Measurements from ENCODE around the gene ADPRM. TPM values are rescaled to one million over a fixed set of nuclear protein-coding genes. Genes with fewer than 3 reads are reported as not detected.

ADPRM gene
- total RNA-seq, 1 experiment from 2014 or later: 5.1 TPM

DNA sequence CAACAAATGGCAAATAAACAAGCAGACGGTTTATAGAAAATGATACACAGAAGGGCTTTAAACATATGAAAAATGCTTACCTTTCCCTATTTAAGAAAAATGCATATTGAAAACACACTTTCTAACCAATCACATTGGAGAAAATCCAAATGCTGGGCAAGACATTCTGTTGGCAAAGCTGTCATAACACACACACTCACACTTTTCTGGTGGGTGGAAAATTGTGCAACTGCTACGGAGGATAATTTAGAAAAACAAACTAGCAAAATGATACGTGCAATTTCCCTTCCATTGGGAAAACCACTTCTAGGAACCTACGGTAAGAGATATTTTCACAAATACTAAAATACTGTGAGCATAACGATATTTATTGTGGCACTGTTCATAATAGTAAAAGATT is 30.5 kb upstream of the ADPRM start:
- no peak for DNase-seq
- Histone ChIP-seq H4K91ac (ENCODE audit: insufficient read length, low read depth, low read length) (no peak overlapping the region), H3K9ac (ENCODE audit: extremely low read depth, insufficient read length, low read length) (no peak overlapping the region), H3K79me1 (ENCODE audit: insufficient read depth, low read depth, low read length, poor library complexity, severe bottlenecking) (no peaks in the 10 kb centered on the region), H3K27me3 (ENCODE audit: insufficient read depth, low read length) (no peaks in the 10 kb centered on the region), H2BK15ac (ENCODE audit: low read depth, low read length) (no peak overlapping the region), H2BK120ac (ENCODE audit: low read depth, low read length, poor library complexity, severe bottlenecking) (no peak overlapping the region), H3K56ac (ENCODE audit: insufficient read length, low read depth, low read length) (no peak overlapping the region), H4K20me1 (ENCODE audit: control insufficient read depth, insufficient read depth, insufficient read length) (no peaks in the 10 kb centered on the region), H3K23me2 (ENCODE audit: insufficient read length, low read depth, low read length, poor library complexity, severe bottlenecking) (no peaks in the 10 kb centered on the region), H3K4me1 (ENCODE audit: insufficient read depth, low read length) (no peaks in the 10 kb centered on the region), H3K4me2 (ENCODE audit: insufficient read depth, insufficient read length, low read length) (no peak overlapping the region), H4K5ac (ENCODE audit: insufficient read length, low read depth, low read length) (no peak overlapping the region), H2BK5ac (ENCODE audit: insufficient read length, low read length) (no peak overlapping the region), H2AFZ (ENCODE audit: low read length) (no peak overlapping the region), H3K18ac (ENCODE audit: insufficient read length, low read depth, low read length) (no peak overlapping the region), H3K14ac (ENCODE audit: insufficient read depth, low read length) (no peak overlapping the region), H3K23ac (ENCODE audit: insufficient read length, low read depth, low read length) (no peak overlapping the region), H3K27ac (ENCODE audit: insufficient read length, low read depth, low read length) (no peak overlapping the region), H2BK12ac (ENCODE audit: insufficient read length, low read depth, low read length) (no peak overlapping the region), H2AK5ac (ENCODE audit: insufficient read length, low read length) (no peak overlapping the region), H3K4ac (ENCODE audit: low read depth, low read length) (no peak overlapping the region), H3T11ph (ENCODE audit: low read length) (no peak overlapping the region), H4K8ac (replicated peaks; ENCODE audit: insufficient read length, low read depth, low read length) (no peak overlapping the region), H3K79me2 (ENCODE audit: insufficient read depth, low read length) (no peaks in the 10 kb centered on the region), H2BK20ac (ENCODE audit: low read depth, low read length, poor library complexity, severe bottlenecking) (no peak overlapping the region), H3K9me3 (ENCODE audit: control insufficient read depth, low read depth, low read length) (no peaks in the 10 kb centered on the region)
- Mint-ChIP-seq H3K27ac (no peak overlapping the region; a peak in 1 of 7 replicates), H3K4me3 (no peak overlapping the region), H3K36me3 (ENCODE audit: insufficient read depth in 1 of 3, low read depth in 3 of 3) (no peaks in the 10 kb centered on the region; a peak in 1 of 7 replicates), H3K4me1 (no peaks in the 10 kb centered on the region), H3K9me3 (no peaks in the 10 kb centered on the region), H3K27me3 (ENCODE audit: low read depth) (no peaks in the 10 kb centered on the region)
- WGBS (ENCODE audit: extremely low coverage, insufficient read length, low lambda C conversion rate): no CpG with 5 or more reads among the region's 5 CpGs
- TF ChIP-seq, protein P1, sequence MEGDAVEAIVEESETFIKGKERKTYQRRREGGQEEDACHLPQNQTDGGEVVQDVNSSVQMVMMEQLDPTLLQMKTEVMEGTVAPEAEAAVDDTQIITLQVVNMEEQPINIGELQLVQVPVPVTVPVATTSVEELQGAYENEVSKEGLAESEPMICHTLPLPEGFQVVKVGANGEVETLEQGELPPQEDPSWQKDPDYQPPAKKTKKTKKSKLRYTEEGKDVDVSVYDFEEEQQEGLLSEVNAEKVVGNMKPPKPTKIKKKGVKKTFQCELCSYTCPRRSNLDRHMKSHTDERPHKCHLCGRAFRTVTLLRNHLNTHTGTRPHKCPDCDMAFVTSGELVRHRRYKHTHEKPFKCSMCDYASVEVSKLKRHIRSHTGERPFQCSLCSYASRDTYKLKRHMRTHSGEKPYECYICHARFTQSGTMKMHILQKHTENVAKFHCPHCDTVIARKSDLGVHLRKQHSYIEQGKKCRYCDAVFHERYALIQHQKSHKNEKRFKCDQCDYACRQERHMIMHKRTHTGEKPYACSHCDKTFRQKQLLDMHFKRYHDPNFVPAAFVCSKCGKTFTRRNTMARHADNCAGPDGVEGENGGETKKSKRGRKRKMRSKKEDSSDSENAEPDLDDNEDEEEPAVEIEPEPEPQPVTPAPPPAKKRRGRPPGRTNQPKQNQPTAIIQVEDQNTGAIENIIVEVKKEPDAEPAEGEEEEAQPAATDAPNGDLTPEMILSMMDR (conservative IDR thresholded peaks at IDR 0.05): no peak
